GM12878 (cell line): Measurements from ENCODE around the gene STX19. TPM values are rescaled to one million over a fixed set of nuclear protein-coding genes. Genes with fewer than 3 reads are reported as not detected.

ENCODE experiments used
- CEBPB ChIP-seq, 2 experiments: fragments of 150-350 bp in 1 of 2; IDR thresholded peaks; 2 replicates each; pipeline ENCODE4 v1.6.1; 2012 to 2014; ENCODE audit warnings: low read depth in 2 of 2, low read length in 2 of 2, borderline replicate concordance in 1 of 2, inconsistent platforms in 1 of 2
- CREM ChIP-seq: IDR thresholded peaks from 2 replicates; pipeline ENCODE4 v1.6.1; 2014; ENCODE audit warnings: antibody characterized with exemption, low read depth
- EED ChIP-seq: sonication (generic); IDR thresholded peaks from 2 replicates; pipeline ENCODE4 v1.6.1; 2016; ENCODE audit warnings: antibody characterized with exemption, low read depth
- EGR1 ChIP-seq, 2 experiments: IDR thresholded peaks; 1 replicate in 1 of 2; 2 replicates in 1 of 2; pipeline ENCODE4 v1.6.1; 2011 to 2012; ENCODE audit warnings: low read depth in 2 of 2, low read length in 2 of 2, borderline replicate concordance in 1 of 2, mild to moderate bottlenecking in 1 of 2, moderate library complexity in 1 of 2
- HDAC6 ChIP-seq: fragments of 200-600 bp; sonication (generic); IDR thresholded peaks from one replicate; pipeline ENCODE4 v1.8.0; 2017; ENCODE audit warnings: antibody characterized with exemption; ENCODE audit not compliant: unreplicated experiment
- JUNB ChIP-seq: IDR thresholded peaks from 2 replicates; pipeline ENCODE4 v1.6.1; 2016; ENCODE audit warnings: antibody characterized with exemption, mild to moderate bottlenecking
- JUND ChIP-seq: IDR thresholded peaks from 2 replicates; pipeline ENCODE4 v1.6.1; 2012; ENCODE audit warnings: low read depth, mild to moderate bottlenecking, low read length, improper control_type of control experiment, moderate library complexity
- MEF2A ChIP-seq: IDR thresholded peaks from 2 replicates; pipeline ENCODE4 v1.6.1; 2011; ENCODE audit warnings: low read depth, mild to moderate bottlenecking, low read length, moderate library complexity; ENCODE audit not compliant: insufficient read depth
- MYC ChIP-seq: IDR thresholded peaks from 2 replicates; pipeline ENCODE4 v1.6.1; 2011; ENCODE audit warnings: mild to moderate bottlenecking, low read length, moderate library complexity, inconsistent platforms; ENCODE audit not compliant: insufficient read depth, insufficient replicate concordance, insufficient read length, severe bottlenecking
- POLR2AphosphoS5 ChIP-seq: IDR thresholded peaks from 2 replicates; pipeline ENCODE4 v1.6.1; 2011; ENCODE audit warnings: mild to moderate bottlenecking, low read length, inconsistent platforms
- SP1 ChIP-seq: IDR thresholded peaks from one replicate; pipeline ENCODE4 v1.6.1; 2011; ENCODE audit warnings: low read depth, low read length
- STAT1 ChIP-seq: fragments of 450-650 bp; conservative IDR thresholded peaks from 2 replicates; pipeline ENCODE4 v1.6.1; 2014; ENCODE audit warnings: antibody characterized with exemption, mild to moderate bottlenecking
- TARDBP ChIP-seq: IDR thresholded peaks from 2 replicates; pipeline ENCODE4 v1.6.1; 2016; ENCODE audit warnings: borderline replicate concordance
- TBL1XR1 ChIP-seq: IDR thresholded peaks from 2 replicates; pipeline ENCODE4 v1.6.1; 2012; ENCODE audit warnings: low read depth, low read length, improper control_type of control experiment
- WRNIP1 ChIP-seq: IDR thresholded peaks from 2 replicates; pipeline ENCODE4 v1.6.1; 2011; ENCODE audit warnings: low read depth, low read length, improper control_type of control experiment, borderline replicate concordance
- YBX1 ChIP-seq: fragments of 450-650 bp; IDR thresholded peaks from 2 replicates; pipeline ENCODE4 v1.6.1; 2016; ENCODE audit warnings: antibody characterized with exemption
- YY1 ChIP-seq: IDR thresholded peaks from 2 replicates; pipeline ENCODE4 v1.6.1; 2011; ENCODE audit warnings: low read depth, mild to moderate bottlenecking, low read length
- ZNF217 ChIP-seq: fragments of 450-650 bp; IDR thresholded peaks from 2 replicates; pipeline ENCODE4 v1.6.1; 2017; ENCODE audit warnings: antibody characterized with exemption, mild to moderate bottlenecking
- ZNF622 ChIP-seq: fragments of 450-650 bp; IDR thresholded peaks from 2 replicates; pipeline ENCODE4 v1.6.1; 2017; ENCODE audit warnings: mild to moderate bottlenecking, inconsistent platforms
- ZZZ3 ChIP-seq: IDR thresholded peaks from 2 replicates; pipeline ENCODE4 v1.6.1; 2011; ENCODE audit warnings: low read depth; ENCODE audit not compliant: control insufficient read depth, insufficient read length
- polyA plus RNA-seq, 11 experiments: library from polyadenylated mRNA; depleted of rRNA in 4 of 11; unstranded in 6 of 11; stranded (reverse) in 5 of 11; fragments of >200 nt; fragmentation: Nextera tagmentation in 4 of 11; fragmentation: Illumina TruSeq in 1 of 11; extraction: Ambion mirVana in 4 of 11; extraction: Trizol in 1 of 11; gene quantifications; 1 replicate in 1 of 11; 2 replicates in 10 of 11; pipeline versions ENCODE4 v1.2.1 to v1.2.3, GENCODE V29; 2011 to 2016; ENCODE audit warnings: inconsistent platforms in 2 of 11, missing spikeins in 2 of 11, low read depth in 1 of 11
- total RNA-seq, 4 experiments: library from RNA; depleted of rRNA in 3 of 4; stranded (reverse); fragments of >200 nt in 3 of 4; fragmentation: Illumina TruSeq in 1 of 4; extraction: Trizol in 1 of 4; gene quantifications; 2 replicates each; pipeline versions ENCODE4 v1.2.1 to v1.2.3, GENCODE V29; 2013 to 2021
- TF ChIP-seq, protein P1 (sequence below): fragments of 450-650 bp; IDR thresholded peaks from 2 replicates; pipeline ENCODE4 v1.6.1; 2017; ENCODE audit warnings: mild to moderate bottlenecking, low read depth, inconsistent platforms; ENCODE audit not compliant: poor library complexity, severe bottlenecking
- TF ChIP-seq, protein P2 (sequence below): fragments of 450-650 bp; IDR thresholded peaks from 2 replicates; pipeline ENCODE4 v1.6.1; 2017; ENCODE audit warnings: mild to moderate bottlenecking, moderate library complexity
- TF ChIP-seq, protein P3 (sequence below): fragments of 450-650 bp; conservative IDR thresholded peaks from 2 replicates; pipeline ENCODE4 v1.6.1; 2017; ENCODE audit warnings: mild to moderate bottlenecking, moderate library complexity

The STX19 gene
- total and polyA plus RNA-seq, 10 of the 15 experiments (the other 5 are each of a cell fraction or from before 2014, with no cell fraction given): 0.10 to 0.14 (median 0.11) TPM; not detected in 7

DNA sequence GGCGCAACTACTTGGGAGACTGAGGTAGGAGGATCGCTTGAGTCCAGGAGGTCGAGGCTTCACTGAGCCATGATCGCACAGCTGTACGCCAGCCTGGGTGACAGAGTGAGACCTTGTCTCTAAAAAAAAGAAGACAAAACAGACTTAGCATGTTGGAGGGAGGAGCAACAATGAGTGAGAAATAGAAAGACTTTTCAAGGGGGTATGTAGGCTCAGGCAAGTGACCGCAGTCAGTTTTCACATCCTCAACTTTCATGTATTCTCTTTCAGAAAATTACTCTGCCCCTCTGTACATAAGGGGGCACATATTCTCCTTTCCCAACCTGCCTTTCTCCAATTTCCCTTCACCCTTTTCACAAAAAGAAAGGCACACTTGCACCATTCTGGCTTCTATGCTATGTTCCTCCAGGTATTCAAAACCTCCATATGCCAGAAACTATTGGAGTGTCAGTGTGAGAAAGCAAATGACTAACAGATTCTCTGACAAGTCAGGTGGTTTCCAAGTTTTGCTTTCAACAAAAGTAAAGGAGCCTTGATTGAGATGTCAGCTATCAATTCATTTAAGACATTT, 42.0 kb upstream of the STX19 start (continued):
- 0 out of 2 replicates have a peak, but pooled peaks have one; percentile 42 for TF ChIP-seq JUND
- no peak for TF ChIP-seq CEBPB (IDR thresholded peaks at IDR 0.05; ENCODE audit: borderline replicate concordance in 1 of 2, low read depth in 2 of 2, low read length in 2 of 2)
- TF ChIP-seq YY1: no peak
- TF ChIP-seq STAT1: no peak
- TF ChIP-seq WRNIP1: no peak
- TF ChIP-seq ZZZ3: no peak
- TF ChIP-seq JUNB: peak; percentile 50; the same call in 1 of the 2 replicates
- no peak for TF ChIP-seq ZNF217
- TF ChIP-seq, protein P1, sequence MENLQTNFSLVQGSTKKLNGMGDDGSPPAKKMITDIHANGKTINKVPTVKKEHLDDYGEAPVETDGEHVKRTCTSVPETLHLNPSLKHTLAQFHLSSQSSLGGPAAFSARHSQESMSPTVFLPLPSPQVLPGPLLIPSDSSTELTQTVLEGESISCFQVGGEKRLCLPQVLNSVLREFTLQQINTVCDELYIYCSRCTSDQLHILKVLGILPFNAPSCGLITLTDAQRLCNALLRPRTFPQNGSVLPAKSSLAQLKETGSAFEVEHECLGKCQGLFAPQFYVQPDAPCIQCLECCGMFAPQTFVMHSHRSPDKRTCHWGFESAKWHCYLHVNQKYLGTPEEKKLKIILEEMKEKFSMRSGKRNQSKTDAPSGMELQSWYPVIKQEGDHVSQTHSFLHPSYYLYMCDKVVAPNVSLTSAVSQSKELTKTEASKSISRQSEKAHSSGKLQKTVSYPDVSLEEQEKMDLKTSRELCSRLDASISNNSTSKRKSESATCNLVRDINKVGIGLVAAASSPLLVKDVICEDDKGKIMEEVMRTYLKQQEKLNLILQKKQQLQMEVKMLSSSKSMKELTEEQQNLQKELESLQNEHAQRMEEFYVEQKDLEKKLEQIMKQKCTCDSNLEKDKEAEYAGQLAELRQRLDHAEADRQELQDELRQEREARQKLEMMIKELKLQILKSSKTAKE: peak; percentile 71
- no peak for TF ChIP-seq HDAC6
- no peak for TF ChIP-seq SP1
- TF ChIP-seq, protein P2, sequence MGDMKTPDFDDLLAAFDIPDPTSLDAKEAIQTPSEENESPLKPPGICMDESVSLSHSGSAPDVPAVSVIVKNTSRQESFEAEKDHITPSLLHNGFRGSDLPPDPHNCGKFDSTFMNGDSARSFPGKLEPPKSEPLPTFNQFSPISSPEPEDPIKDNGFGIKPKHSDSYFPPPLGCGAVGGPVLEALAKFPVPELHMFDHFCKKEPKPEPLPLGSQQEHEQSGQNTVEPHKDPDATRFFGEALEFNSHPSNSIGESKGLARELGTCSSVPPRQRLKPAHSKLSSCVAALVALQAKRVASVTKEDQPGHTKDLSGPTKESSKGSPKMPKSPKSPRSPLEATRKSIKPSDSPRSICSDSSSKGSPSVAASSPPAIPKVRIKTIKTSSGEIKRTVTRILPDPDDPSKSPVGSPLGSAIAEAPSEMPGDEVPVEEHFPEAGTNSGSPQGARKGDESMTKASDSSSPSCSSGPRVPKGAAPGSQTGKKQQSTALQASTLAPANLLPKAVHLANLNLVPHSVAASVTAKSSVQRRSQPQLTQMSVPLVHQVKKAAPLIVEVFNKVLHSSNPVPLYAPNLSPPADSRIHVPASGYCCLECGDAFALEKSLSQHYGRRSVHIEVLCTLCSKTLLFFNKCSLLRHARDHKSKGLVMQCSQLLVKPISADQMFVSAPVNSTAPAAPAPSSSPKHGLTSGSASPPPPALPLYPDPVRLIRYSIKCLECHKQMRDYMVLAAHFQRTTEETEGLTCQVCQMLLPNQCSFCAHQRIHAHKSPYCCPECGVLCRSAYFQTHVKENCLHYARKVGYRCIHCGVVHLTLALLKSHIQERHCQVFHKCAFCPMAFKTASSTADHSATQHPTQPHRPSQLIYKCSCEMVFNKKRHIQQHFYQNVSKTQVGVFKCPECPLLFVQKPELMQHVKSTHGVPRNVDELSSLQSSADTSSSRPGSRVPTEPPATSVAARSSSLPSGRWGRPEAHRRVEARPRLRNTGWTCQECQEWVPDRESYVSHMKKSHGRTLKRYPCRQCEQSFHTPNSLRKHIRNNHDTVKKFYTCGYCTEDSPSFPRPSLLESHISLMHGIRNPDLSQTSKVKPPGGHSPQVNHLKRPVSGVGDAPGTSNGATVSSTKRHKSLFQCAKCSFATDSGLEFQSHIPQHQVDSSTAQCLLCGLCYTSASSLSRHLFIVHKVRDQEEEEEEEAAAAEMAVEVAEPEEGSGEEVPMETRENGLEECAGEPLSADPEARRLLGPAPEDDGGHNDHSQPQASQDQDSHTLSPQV: no peak
- no peak for TF ChIP-seq TARDBP
- peak; percentile 64; the same call in 1 of the 2 replicates for TF ChIP-seq EED
- TF ChIP-seq ZNF622: no peak
- no peak; the same call in 1 of the 2 replicates for TF ChIP-seq CREM
- TF ChIP-seq TBL1XR1: no peak
- no peak for TF ChIP-seq MYC
- no peak for TF ChIP-seq MEF2A
- TF ChIP-seq EGR1 (IDR thresholded peaks at IDR 0.05; ENCODE audit: borderline replicate concordance in 1 of 2, low read depth in 2 of 2, low read length in 2 of 2): no peak
- TF ChIP-seq POLR2AphosphoS5: peak; percentile 68
- no peak for TF ChIP-seq YBX1
- TF ChIP-seq, protein P3, sequence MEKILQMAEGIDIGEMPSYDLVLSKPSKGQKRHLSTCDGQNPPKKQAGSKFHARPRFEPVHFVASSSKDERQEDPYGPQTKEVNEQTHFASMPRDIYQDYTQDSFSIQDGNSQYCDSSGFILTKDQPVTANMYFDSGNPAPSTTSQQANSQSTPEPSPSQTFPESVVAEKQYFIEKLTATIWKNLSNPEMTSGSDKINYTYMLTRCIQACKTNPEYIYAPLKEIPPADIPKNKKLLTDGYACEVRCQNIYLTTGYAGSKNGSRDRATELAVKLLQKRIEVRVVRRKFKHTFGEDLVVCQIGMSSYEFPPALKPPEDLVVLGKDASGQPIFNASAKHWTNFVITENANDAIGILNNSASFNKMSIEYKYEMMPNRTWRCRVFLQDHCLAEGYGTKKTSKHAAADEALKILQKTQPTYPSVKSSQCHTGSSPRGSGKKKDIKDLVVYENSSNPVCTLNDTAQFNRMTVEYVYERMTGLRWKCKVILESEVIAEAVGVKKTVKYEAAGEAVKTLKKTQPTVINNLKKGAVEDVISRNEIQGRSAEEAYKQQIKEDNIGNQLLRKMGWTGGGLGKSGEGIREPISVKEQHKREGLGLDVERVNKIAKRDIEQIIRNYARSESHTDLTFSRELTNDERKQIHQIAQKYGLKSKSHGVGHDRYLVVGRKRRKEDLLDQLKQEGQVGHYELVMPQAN: peak; percentile 48; the same call in 1 of the 2 replicates
